Gastroesophageal sphincter (tissue), 4 donors: ENCODE results near the gene PPME1. TPM values are rescaled to one million over a fixed set of nuclear protein-coding genes. Genes with fewer than 3 reads are reported as not detected.

Experiments used
- ATAC-seq: fragments of 150-250 bp; one replicate; pipeline ENCODE4 v1.9.1; 2016; ENCODE audit warnings: mild to moderate bottlenecking, moderate library complexity
- H3K27ac ChIP-seq, 4 donors: fragments of 200-600 bp; sonication (generic) in 3 of 4; 1 replicate in 3 of 4; 2 replicates in 1 of 4; pipeline ENCODE4 v1.5.1; 2016 to 2019
- H3K27me3 ChIP-seq: fragments of 200-600 bp; sonication (generic); one replicate; pipeline ENCODE4 v1.5.1; 2019
- H3K36me3 ChIP-seq, 2 donors: fragments of 200-600 bp; sonication (generic); one replicate each; pipeline ENCODE4 v1.5.1; 2019; ENCODE audit warnings: control low read depth in 1 of 2
- H3K4me1 ChIP-seq, 3 donors: fragments of 200-600 bp; sonication (generic); 1 replicate in 2 of 3; 2 replicates in 1 of 3; pipeline ENCODE4 v1.5.1; 2016 to 2019; ENCODE audit warnings: control low read depth in 2 of 3
- H3K4me3 ChIP-seq, 2 donors: fragments of 200-600 bp; sonication (generic); one replicate each; pipeline ENCODE4 v1.5.1; 2019; ENCODE audit warnings: mild to moderate bottlenecking in 1 of 2, moderate library complexity in 1 of 2
- H3K9me3 ChIP-seq, 3 donors: fragments of 200-600 bp; sonication (generic); one replicate each; pipeline ENCODE4 v1.5.1; 2017 to 2019; ENCODE audit warnings: control low read depth in 2 of 3
- CTCF ChIP-seq, 4 experiments: fragments of 200-600 bp in 2 of 4; fragments of 450-650 bp in 2 of 4; sonication (generic) in 1 of 4; IDR thresholded peaks; one replicate each; pipeline ENCODE4 v1.5.1; 2017 to 2019; ENCODE audit warnings: antibody characterized with exemption in 4 of 4, mild to moderate bottlenecking in 2 of 4, moderate library complexity in 2 of 4
- EP300 ChIP-seq: sonication (generic); formaldehyde crosslinking; IDR thresholded peaks from one replicate; pipeline ENCODE4 v1.6.1; 2017; ENCODE audit warnings: antibody characterized with exemption, mild to moderate bottlenecking
- POLR2A ChIP-seq, 2 donors: fragments of 450-650 bp; IDR thresholded peaks; one replicate each; pipeline ENCODE4 v1.6.1; 2017; ENCODE audit warnings: antibody characterized with exemption in 2 of 2, mild to moderate bottlenecking in 2 of 2, moderate library complexity in 1 of 2
- POLR2AphosphoS5 ChIP-seq: sonication (generic); formaldehyde crosslinking; IDR thresholded peaks from one replicate; pipeline ENCODE4 v1.6.1; 2017; ENCODE audit warnings: antibody characterized with exemption
- WGBS, 2 donors: methylation state at CpG; one replicate each; pipeline ENCODE4 v1.1.5; 2018; ENCODE audit warnings: low coverage in 1 of 2; 5-methylcytosine and 5-hydroxymethylcytosine counted together
- total RNA-seq, 4 donors: library from RNA; depleted of rRNA; stranded (reverse); fragments of >200 nt; gene quantifications; one replicate each; pipeline ENCODE4 v1.1.0, GENCODE V29; 2016

Gene PPME1
- total RNA-seq, 4 donors from 2014 or later = 27.1 to 45.3 (median 32.0) TPM

GRCh38 chr11:74237541-74237940, 66.5 kb downstream of the PPME1 start:
- Histone ChIP-seq H3K27me3 (no peaks in the 10 kb centered on the region), H3K4me1 (no peaks in the 10 kb centered on the region), H3K27ac (no peak overlapping the region), H3K4me3 (no peak overlapping the region), H3K36me3 (peaks cover 0 to 87% of the 10 kb centered on the region in 2 donors), H3K9me3 (no peaks in the 10 kb centered on the region)
- TF ChIP-seq POLR2AphosphoS5 = no peak
- no peak for TF ChIP-seq POLR2A (IDR thresholded peaks at IDR 0.05)
- no peak for TF ChIP-seq EP300
- no peak for TF ChIP-seq CTCF (IDR thresholded peaks at IDR 0.05)
- no peak for ATAC-seq
- 79 to 86% methylated on average over 2 of the region's 2 CpGs for WGBS, 2 donors

- Histone ChIP-seq H3K27me3 (no peaks in the 10 kb centered on the region), H3K36me3 (peaks cover 0 to 86% of the 10 kb centered on the region in 2 donors), H3K27ac (no peak overlapping the region), H3K9me3 (no peaks in the 10 kb centered on the region), H3K4me1 (no peaks in the 10 kb centered on the region), H3K4me3 (no peak overlapping the region)
- 36 to 91% methylated on average over 1 of the region's 1 CpG for WGBS, 2 donors
- no peak for ATAC-seq
- TF ChIP-seq EP300 = no peak
- no peak for TF ChIP-seq POLR2A (IDR thresholded peaks at IDR 0.05)
- TF ChIP-seq POLR2AphosphoS5 = no peak
- no peak for TF ChIP-seq CTCF (IDR thresholded peaks at IDR 0.05)
These were observed 67.2 kb downstream of the PPME1 start for GRCh38 chr11:74238243-74238642.

GRCh38 chr11:74248469-74248868, 77.4 kb downstream of the PPME1 start:
- peaks cover 2 to 78% of the 10 kb centered on the region in 2 donors for H3K36me3 ChIP-seq
- no peak for ATAC-seq
- H3K27me3 ChIP-seq = no peaks in the 10 kb centered on the region
- no peaks in the 10 kb centered on the region for H3K9me3 ChIP-seq
- H3K27ac ChIP-seq = no peak overlapping the region
- no peaks in the 10 kb centered on the region for H3K4me1 ChIP-seq
- H3K4me3 ChIP-seq = no peak overlapping the region
- no peak for TF ChIP-seq POLR2AphosphoS5
- TF ChIP-seq EP300 = no peak
- no peak for TF ChIP-seq POLR2A (IDR thresholded peaks at IDR 0.05)
- no peak for TF ChIP-seq CTCF (IDR thresholded peaks at IDR 0.05)
- WGBS, 2 donors = 100% methylated on average over 1 of the region's 1 CpG

- no peaks in the 10 kb centered on the region for H3K4me1 ChIP-seq
- ATAC-seq = no peak
These were observed 78.4 kb downstream of the PPME1 start for GRCh38 chr11:74249496-74249895.

More at GRCh38 chr11:74249496-74249895, 78.4 kb downstream of the PPME1 start:
- H3K27ac ChIP-seq = no peak overlapping the region
- TF ChIP-seq EP300 = no peak
- no peak for TF ChIP-seq POLR2AphosphoS5
- TF ChIP-seq CTCF (IDR thresholded peaks at IDR 0.05) = no peak
- TF ChIP-seq POLR2A (IDR thresholded peaks at IDR 0.05) = no peak
- no peak overlapping the region for H3K4me3 ChIP-seq
- no peaks in the 10 kb centered on the region for H3K27me3 ChIP-seq
- H3K36me3 ChIP-seq = peaks cover 2 to 88% of the 10 kb centered on the region in 2 donors
- 83 to 100% methylated on average over 2 of the region's 2 CpGs for WGBS, 2 donors
- H3K9me3 ChIP-seq = no peaks in the 10 kb centered on the region
